Neural cell (in vitro differentiated cells): ENCODE data around the gene PRKG1.
"Not testable (repeated sequence)": the region's sequence is repeated elsewhere in the genome, so short reads cannot be mapped to it uniquely, and the experiment has no call there.

Source experiments
- CTCF ChIP-seq: fragments of 450-650 bp; IDR thresholded peaks from 2 replicates; pipeline ENCODE4 v1.5.1; 2014; ENCODE audit warnings: antibody characterized with exemption, mild to moderate bottlenecking, moderate library complexity; ENCODE audit not compliant: poor library complexity, severe bottlenecking
- EP300 ChIP-seq: fragments of 450-650 bp; conservative IDR thresholded peaks from 2 replicates; pipeline ENCODE4 v1.6.1; 2014; ENCODE audit warnings: antibody characterized with exemption, mild to moderate bottlenecking, moderate library complexity; ENCODE audit not compliant: poor library complexity, severe bottlenecking
- EZH2 ChIP-seq: fragments of 200-600, 300-800 bp; shearing (Covaris generic), sonication (generic); IDR thresholded peaks from 2 replicates; pipeline ENCODE4 v1.6.1; 2014; ENCODE audit warnings: antibody characterized with exemption, low read length, borderline replicate concordance, mild to moderate bottlenecking; ENCODE audit not compliant: insufficient read depth, poor library complexity, severe bottlenecking
- MXI1 ChIP-seq: fragments of 450-650 bp; conservative IDR thresholded peaks from 2 replicates; pipeline ENCODE4 v1.6.1; 2014; ENCODE audit warnings: antibody characterized with exemption, mild to moderate bottlenecking; ENCODE audit not compliant: poor library complexity, severe bottlenecking
- POLR2AphosphoS5 ChIP-seq: IDR thresholded peaks from 2 replicates; pipeline ENCODE4 v1.6.1; 2012
- RAD21 ChIP-seq: fragments of 450-650 bp; conservative IDR thresholded peaks from 2 replicates; pipeline ENCODE4 v1.6.1; 2014; ENCODE audit warnings: antibody characterized with exemption, mild to moderate bottlenecking, moderate library complexity
- REST ChIP-seq: IDR thresholded peaks from 2 replicates; pipeline ENCODE4 v1.6.1; 2012; ENCODE audit warnings: borderline replicate concordance

DNA sequence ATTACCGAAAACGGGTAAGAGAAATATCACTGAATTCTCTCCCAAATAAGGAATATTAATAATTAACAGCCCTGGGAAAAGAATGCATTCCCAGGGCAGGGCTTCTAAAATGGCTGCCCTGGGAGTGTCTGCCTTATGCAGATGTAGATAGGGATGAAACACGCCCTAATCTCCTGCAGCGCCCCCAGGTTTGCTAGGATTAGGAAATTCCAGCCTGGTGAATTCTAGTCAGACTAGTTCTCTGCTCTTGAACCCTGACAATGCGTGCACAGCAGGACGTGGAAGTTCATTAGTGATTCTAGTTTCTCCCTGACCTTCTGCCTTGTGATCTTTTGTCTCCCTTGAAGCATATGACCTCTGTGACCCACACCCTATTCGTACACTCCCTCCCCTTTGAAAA, 1130.6 kb downstream of the PRKG1 start:
- TF ChIP-seq CTCF, REST, POLR2AphosphoS5, RAD21, EP300, MXI1, EZH2: not testable (repeated sequence)
